ENCODE data around the gene RPRM. TPM values are rescaled to one million over a fixed set of nuclear protein-coding genes. Genes with fewer than 3 reads are reported as not detected.
"Not testable (repeated sequence)": the region's sequence is repeated elsewhere in the genome, so short reads cannot be mapped to it uniquely, and the experiment has no call there.

The RPRM gene
- polyA plus RNA-seq, 3 donors = 0.07 to 1.7 (median 1.1) TPM

DNA sequence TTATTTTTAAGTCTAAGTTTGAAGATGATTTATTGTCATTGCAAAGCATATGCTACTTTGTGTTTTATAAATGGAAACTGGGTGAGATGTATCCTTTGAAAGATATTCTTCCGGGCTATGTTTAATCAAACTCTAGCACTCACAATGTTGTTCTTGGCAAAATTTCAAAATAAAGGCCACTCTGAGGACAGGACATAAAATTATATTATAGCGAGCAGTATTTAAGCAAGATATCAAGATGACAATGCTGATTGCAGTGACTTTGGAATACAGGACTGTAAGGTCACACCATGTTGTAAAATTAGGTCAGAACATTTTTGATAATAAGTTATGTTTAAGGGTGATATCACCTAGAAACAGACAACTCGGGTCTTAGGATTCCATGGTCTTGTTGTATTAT lies 14.2 kb downstream of the RPRM start:
- 46 to 70% (median 62%) methylated on average over 3 of the region's 3 CpGs for WGBS, 3 donors

DNA sequence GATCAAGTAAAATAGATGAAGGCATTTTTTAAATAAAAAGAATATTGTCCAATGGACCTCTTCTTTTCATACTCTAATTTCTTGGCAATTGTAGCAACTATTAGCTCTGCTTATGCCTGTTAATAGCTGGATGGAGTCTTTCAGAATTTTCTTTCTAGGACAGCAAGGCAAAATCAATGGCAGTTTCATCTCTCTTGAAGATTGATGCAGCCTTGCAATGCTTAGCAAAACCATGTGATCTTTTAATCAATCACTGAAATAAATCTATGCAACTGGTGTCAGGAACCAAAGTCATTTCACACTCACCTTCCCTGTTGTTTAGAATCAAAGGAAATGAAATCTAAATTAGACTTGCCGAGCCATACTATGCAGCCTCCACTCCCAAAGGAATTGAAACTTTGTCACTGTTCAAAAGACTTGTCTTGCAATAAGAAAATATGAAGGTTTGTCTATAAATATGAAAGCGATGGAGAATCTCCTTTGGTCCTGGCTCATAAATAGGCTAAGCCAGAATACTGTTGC lies 16.2 kb downstream of the RPRM start:
- H3K27ac ChIP-seq (ENCODE audit: low read depth, low read length) = no peak overlapping the region
- WGBS, 3 donors = 66 to 84% (median 77%) methylated on average over 2 of the region's 2 CpGs

More for the DNA sequence above, 14.2 kb downstream of the RPRM start:
- H3K27ac ChIP-seq (ENCODE audit: low read depth, low read length) = no peak overlapping the region

DNA sequence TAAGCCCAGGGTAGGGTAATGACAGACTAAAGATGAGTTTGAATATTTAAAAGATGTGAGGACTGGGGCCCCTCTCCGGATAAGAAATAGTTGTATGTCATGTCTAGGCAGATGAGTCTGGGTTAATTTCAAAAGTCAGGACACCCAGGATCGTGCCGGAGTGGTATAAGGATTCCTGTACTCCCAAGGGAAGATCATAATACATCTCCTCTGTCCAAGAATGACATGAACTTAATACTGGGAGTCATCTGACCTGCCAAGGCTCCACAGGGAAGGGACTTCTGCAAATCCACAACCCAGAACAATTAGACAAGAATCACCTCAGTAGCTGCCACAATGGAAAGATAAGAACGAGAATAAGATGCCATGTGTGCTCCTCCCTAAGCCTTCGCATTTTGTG lies 17.1 kb downstream of the RPRM start:
- 50 to 67% (median 60%) methylated on average over 5 of the region's 5 CpGs for WGBS, 3 donors
- no peak overlapping the region for H3K27ac ChIP-seq (ENCODE audit: low read depth, low read length)

DNA sequence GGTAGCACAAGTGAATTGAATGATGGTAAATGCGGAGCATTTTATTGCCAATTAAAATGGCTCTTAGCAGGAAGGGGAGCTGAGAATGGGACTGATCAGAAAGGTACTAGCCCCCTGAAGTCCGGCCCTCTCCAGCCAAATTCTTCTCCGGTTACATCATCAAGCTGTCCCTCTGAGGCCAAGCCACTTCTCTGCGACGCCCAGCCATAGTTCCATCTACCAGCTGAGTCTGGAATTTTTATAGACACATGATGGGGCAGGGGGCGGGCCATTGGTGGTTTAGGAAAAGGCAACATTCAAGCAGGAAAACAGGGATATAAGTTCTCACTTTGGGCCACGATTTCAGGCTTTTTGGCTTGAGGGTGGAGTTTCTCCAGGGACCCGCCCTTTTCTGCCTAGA lies 22.7 kb downstream of the RPRM start:
- 76 to 87% (median 81%) methylated on average over 8 of the region's 8 CpGs for WGBS, 3 donors
- no peak overlapping the region for H3K27ac ChIP-seq (ENCODE audit: low read depth, low read length)

DNA sequence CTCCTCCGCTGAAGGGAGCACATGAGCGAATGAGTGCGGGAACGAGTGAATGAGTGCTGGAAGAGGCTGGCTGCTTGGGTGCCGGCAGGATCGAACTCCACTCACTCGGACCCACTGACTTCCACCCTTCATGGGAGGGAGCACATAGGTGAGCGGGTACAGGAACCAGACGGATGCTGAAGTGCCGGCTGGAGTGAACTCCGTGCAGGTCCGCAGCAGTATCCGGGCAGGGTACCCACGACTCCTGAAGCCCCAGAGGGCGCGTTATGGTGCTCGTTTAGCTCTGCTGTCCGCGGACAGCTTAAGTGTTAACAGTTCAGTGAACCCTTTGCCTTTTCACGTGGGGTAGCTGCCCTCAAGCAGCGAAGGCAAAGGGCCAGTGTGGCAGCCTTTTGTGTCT lies 23.2 kb downstream of the RPRM start:
- H3K27ac ChIP-seq (ENCODE audit: low read depth, low read length) = no peak overlapping the region
- 85 to 88% (median 88%) methylated on average over 21 of the region's 21 CpGs for WGBS, 3 donors

DNA sequence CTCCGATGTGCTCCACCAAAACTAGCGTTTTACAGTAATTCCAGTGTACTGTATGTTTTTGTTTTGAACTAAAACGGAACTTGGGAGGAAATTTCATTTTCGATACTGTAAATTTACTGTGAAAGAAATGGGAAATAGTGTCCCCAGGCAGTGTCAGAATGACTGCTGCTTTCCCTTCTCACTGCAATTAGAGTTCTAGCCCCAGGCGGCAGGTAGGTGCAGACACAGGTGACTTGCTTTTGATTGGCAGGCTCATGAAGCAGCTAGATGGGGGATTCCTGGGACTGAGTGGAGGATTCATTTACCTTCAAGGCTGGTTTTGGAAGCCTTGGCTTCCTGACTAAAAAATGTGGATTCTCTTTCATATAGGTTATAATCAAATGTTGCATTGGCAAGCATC lies 27.0 kb downstream of the RPRM start:
- no peak overlapping the region for H3K27ac ChIP-seq (ENCODE audit: low read depth, low read length)
- WGBS, 3 donors = 76 to 87% (median 87%) methylated on average over 5 of the region's 5 CpGs

DNA sequence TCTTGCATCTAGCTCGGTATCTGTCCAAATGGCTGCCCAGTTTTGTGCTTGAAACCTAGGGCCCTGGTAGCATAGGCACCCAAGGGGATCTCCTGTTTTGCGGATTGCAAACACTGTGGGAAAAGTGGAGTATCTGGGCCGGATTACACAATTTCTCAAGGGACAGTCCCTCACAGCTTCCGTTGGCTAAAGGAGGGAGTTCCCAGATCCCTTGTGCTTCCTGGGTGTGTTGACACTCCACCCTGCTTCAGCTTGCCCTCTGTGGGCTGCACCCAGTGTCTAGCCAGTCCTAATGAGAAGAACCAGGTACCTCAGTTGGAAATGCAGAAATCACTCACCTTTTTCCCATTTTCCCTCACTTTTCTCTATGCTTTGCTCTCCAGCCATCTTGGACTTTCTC lies 35.5 kb downstream of the RPRM start:
- WGBS, 3 donors = 59 to 66% (median 62%) methylated on average over 4 of the region's 4 CpGs
- no peak overlapping the region for H3K27ac ChIP-seq (ENCODE audit: low read depth, low read length)

DNA sequence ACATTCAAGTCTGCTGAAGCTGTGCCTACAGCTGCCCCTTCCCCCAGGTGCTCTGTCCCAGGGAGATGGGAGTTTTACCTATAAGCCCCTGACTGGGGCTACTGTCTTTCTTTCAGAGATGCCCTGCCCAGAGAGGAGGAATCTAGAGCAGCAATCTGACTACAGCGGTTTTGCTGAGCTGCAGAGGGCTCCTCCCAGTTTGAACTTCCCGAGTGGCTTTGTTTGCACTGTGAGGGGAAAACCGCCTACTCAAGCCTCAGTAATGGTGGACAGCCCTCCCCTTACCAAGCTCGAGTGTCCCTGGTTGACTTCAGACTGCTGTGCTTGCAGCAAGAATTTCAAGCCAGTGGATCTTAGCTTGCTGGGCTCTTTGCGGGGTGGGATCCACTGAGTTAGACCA lies 35.9 kb downstream of the RPRM start:
- WGBS, 3 donors = 48 to 74% (median 73%) methylated on average over 5 of the region's 5 CpGs
- not testable (repeated sequence) for H3K27ac ChIP-seq (ENCODE audit: low read depth, low read length)

DNA sequence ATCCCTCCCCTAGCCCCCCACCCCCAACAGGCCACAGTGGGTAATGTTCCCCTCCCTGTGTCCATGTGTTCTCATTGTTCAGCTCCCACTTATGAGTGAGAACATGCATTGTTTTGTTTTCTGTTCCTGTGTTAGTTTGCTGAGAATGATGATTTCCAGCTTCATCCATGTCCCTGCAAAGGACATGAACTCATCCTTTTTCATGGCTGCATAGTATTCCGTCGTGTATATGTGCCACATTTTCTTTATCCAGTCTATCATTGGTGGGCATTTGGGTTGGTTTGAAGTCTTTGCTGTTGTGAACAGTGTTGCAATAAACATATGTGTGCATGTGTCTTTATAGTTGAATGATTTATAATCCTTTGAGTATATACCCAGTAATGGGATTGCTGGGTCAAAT lies 38.5 kb downstream of the RPRM start:
- not testable (repeated sequence) for H3K27ac ChIP-seq (ENCODE audit: low read depth, low read length)
- 77 to 93% (median 88%) methylated on average over 2 of the region's 2 CpGs for WGBS, 3 donors

DNA sequence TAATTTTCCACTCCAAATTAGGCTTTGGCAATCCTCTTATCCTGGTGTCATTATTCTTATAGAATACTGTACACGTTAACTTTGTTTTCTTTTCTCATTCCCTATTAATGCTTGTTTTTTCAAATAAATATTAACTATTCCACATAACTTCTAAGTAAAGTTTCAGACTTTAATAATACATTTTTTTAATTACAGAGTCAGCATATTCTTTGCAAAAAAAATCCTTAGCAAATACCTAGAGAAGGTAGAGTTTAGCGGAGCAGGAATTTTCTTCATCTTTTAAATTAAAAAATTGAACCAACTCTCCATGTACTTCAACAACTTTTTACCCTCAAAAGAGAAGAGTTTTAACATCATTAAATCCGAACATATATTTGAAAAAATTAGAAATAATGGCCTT lies 45.2 kb downstream of the RPRM start:
- 70 to 87% (median 86%) methylated on average over 3 of the region's 3 CpGs for WGBS, 3 donors

DNA sequence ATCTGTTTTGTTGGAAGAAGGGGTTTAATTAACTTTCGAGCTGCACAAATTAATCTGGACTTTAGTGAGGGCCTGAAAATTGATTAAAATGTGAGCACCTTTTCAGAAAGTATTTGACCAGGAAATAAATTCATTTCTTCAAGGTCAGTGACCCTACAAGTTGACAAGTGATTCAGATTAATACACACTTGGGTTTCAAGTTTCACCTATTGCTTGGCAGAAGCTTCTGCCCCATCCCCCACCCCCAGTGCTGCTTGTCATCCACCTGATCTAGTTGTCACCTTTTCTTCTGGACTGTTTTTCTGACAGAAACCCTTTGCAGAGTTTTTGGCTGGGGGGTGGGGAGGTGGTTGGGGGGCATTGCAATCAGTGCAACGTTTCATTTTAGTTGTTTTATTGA lies 46.2 kb downstream of the RPRM start:
- 29 to 54% (median 50%) methylated on average over 2 of the region's 2 CpGs for WGBS, 3 donors
- H3K27ac ChIP-seq (ENCODE audit: low read depth, low read length) = no peak overlapping the region

More for the DNA sequence above, 45.2 kb downstream of the RPRM start:
- H3K27ac ChIP-seq (ENCODE audit: low read depth, low read length) = no peak overlapping the region

DNA sequence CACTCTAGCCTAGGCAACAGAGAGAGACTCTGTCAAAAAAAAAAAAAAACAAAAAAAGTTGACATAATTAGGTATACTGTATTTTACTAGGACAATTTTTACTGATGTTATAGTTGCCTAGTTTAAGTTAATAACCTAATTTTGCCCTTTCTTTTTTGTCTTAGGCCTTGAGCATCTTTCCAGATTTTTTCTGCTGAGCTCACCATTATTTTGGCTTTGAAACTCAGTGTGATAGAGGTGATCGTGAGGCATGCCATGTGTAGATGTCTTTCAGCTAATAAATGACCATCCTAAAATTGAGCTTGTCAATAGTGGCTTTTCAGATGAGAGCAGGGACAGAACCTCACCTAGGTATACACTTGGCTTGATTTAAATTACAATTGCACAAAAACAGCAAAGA lies 47.4 kb downstream of the RPRM start:
- 68 to 80% (median 71%) methylated on average over 1 of the region's 1 CpG for WGBS, 3 donors
- H3K27ac ChIP-seq (ENCODE audit: low read depth, low read length) = no peak overlapping the region
